HUES6 (cell line): ENCODE measurements around the gene FAM72B.
"Not testable (repeated sequence)": the region's sequence is repeated elsewhere in the genome, so short reads cannot be mapped to it uniquely, and the experiment has no call there.

Experiments used
- H3K27ac ChIP-seq: 2 replicates; pipeline ENCODE4 v1.7.0; 2013; ENCODE audit warnings: low read depth, mild to moderate bottlenecking, low read length, inconsistent platforms
- H3K27me3 ChIP-seq: 2 replicates; pipeline ENCODE4 v1.6.1; 2013; ENCODE audit warnings: low read length; ENCODE audit not compliant: control insufficient read depth, insufficient read depth
- H3K36me3 ChIP-seq: 2 replicates; pipeline ENCODE4 v1.6.1; 2013; ENCODE audit warnings: low read length; ENCODE audit not compliant: control insufficient read depth, insufficient read depth
- H3K4me1 ChIP-seq: 2 replicates; pipeline ENCODE4 v1.6.1; 2013; ENCODE audit warnings: low read length; ENCODE audit not compliant: control insufficient read depth, insufficient read depth
- H3K4me3 ChIP-seq: 2 replicates; pipeline ENCODE4 v1.5.1; 2013; ENCODE audit warnings: low read depth, low read length
- H3K9ac ChIP-seq: one replicate; pipeline ENCODE4 v1.6.1; 2013; ENCODE audit warnings: mild to moderate bottlenecking, low read length
- H3K9me3 ChIP-seq: 2 replicates; pipeline ENCODE4 v1.6.1; 2013; ENCODE audit warnings: low read depth, low read length; ENCODE audit not compliant: control insufficient read depth, insufficient read depth

Gene FAM72B

GRCh38 chr1:121140393-121140792 is 43.7 kb downstream of the FAM72B start:
- H3K27me3 ChIP-seq, H3K4me1 ChIP-seq, H3K9ac ChIP-seq, H3K36me3 ChIP-seq, H3K4me3 ChIP-seq, H3K9me3 ChIP-seq, H3K27ac ChIP-seq: not testable (repeated sequence)

GRCh38 chr1:121131494-121131893 is 52.6 kb downstream of the FAM72B start:
- H3K27me3 ChIP-seq = not testable (repeated sequence)

GRCh38 chr1:121118480-121118824 is 65.7 kb downstream of the FAM72B start:
- H3K9ac ChIP-seq, H3K36me3 ChIP-seq, H3K27ac ChIP-seq, H3K9me3 ChIP-seq, H3K27me3 ChIP-seq, H3K4me1 ChIP-seq: not testable (repeated sequence)
- peak overlapping the region; percentile 26; the same call in 1 of the 2 replicates for H3K4me3 ChIP-seq

More at GRCh38 chr1:121131494-121131893, 52.6 kb downstream of the FAM72B start:
- not testable (repeated sequence) for H3K9me3 ChIP-seq, H3K27ac ChIP-seq, H3K9ac ChIP-seq, H3K36me3 ChIP-seq, H3K4me1 ChIP-seq, H3K4me3 ChIP-seq
